ENCODE results near the gene MPZL2.
A peak's percentile ranks its signal among the peaks of the same experiment; 100 is the strongest.

Gene MPZL2

DNA sequence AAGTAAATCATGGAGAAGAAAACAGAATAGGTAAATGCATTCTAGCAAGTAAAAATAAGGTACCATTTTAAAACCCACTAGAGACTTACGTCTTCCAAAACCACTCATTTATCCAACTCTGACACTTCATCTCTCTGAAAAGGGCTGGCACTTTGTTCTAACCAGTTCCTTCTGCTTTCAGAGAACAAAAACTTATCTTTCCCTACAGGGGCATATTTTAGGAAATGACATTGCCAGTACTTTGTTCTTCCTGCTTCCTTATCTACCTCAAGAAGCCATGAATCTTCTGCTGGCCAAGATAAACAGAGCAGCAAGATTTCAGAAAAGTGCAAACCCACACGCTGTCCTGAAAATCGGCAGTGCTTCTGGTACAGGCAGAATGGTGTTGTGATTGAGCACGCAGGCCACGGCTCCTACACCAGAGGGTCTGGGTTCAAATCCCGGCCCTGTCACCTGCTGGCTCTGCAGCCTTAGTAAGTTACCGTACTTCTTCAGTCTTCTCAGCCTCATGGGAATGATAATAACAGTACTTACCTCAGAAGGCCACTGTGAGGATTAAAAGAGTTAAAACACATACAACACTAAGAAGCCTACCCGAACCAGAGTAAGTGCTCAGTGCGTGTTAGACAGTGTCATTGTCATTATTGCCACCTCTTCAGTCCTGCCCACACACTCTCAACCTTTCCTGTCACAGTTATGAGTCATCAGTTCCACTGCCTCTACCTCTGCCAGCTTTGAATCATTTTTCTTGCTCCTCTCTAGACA is 22.9 kb downstream of the MPZL2 start:
- peak; percentile 63 to 66 for DNase-seq

DNA sequence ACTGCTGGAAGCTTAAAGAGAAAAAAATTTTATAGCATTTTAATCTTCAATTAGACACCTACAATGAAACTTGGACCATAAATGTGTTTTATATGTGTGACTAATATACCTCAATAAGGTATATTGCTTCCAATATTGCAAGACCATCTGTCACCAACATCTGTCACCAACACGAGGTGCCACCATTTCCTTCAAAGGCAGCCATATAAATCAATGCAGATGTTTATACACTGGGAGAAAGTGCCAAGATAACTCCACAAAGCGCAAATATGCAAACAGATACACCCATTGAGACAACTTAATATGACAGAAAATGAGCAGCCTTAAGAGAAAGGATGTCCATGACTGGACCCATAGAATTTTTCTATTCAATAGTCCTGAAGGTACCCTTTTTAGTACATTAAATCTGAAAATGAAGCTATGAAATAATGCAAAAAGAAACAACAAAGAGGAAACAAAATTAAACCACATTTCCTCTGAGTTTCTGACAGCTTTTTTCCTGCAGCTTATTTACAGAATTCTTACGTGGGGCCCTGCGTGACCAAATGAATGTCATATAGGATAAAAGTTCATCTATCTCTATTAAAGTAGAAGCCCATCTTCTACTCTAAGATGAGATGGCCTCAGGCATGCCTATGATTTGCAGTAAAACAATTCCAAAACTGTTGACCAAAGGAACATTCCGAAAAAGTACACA is 24.4 kb downstream of the MPZL2 start:
- DNase-seq = no peak

GRCh38 chr11:118238929-118239328 is 25.2 kb downstream of the MPZL2 start:
- DNase-seq = peak; percentile 66 to 70

DNA sequence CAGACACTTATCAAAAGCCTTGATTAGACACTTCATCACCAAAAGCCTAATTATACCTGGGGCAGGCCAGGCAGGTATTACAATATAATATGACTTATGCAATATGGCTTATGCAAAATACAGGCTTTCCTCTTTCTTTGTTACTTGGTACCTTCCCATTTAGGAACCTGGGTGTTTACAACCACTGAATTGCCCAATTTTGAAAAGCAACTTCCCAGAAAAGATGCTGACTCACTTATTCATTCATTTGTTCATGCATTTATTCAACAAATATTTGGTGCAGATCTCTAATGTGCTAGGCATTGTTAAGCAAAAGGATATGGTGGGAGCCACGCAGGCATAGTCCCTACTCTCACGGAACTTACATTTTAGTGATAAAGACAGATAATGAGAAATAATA is 25.7 kb downstream of the MPZL2 start:
- DNase-seq = peak; percentile 56 to 71

DNA sequence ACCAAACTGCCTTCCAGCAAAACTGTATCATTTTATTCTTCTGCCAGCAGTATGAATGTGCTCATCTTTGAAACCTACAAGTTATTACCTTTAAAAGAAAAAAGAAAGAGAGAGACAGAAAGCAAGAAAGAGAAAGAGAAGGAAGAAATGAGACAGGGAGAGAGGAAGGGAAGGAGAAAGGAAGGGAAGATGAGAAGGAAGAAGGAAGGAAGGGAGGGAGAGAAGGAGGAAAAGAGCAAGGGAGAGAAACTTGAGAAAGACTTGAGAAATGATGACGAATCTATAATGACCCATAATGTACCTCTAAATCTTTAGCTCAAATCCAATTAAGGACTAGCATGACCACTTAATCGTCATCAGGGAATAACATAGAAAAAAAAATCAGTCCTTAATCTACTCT is 27.9 kb downstream of the MPZL2 start:
- DNase-seq = no peak

GRCh38 chr11:118234833-118235232 is 29.3 kb downstream of the MPZL2 start:
- DNase-seq = no peak

GRCh38 chr11:118233850-118234249 is 30.2 kb downstream of the MPZL2 start:
- no peak for DNase-seq

DNA sequence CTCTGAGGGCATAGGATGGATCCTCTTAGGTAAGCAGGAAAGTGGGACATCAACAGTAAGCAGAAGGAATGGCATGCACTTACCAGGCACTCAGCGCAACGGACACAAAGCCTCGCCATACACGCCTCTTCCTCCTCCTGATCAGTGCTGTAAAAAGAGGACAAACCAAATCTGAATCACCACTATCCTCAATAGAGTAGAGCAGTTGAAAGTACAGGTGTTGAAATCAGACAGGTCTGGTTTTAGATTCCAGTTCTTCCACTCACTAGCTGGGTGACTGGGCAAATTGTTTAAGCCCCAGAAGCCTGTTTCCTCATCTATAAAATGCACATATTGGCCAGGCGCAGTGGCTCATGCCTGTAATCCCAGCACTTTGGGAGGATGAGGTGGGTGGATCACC is 30.7 kb downstream of the MPZL2 start:
- DNase-seq = no peak

DNA sequence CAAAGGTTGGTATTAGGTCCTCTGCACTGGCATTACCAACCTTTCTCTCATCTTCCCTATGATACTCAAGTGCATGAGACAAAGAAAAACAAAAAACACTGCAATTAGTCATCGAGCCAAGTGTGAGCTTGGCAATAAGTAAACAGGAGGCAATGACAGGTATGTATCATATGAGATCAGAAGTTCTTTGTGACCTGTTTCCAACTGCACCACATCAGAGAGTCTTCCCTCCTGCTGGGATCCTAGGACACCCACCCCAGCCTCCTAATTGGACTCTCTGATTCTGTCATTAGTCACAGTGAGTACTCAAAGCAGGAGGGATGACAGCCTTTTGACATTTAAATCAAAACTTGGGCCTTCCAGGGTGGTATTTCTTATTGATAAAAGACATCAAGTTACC is 31.4 kb downstream of the MPZL2 start:
- no peak for DNase-seq

DNA sequence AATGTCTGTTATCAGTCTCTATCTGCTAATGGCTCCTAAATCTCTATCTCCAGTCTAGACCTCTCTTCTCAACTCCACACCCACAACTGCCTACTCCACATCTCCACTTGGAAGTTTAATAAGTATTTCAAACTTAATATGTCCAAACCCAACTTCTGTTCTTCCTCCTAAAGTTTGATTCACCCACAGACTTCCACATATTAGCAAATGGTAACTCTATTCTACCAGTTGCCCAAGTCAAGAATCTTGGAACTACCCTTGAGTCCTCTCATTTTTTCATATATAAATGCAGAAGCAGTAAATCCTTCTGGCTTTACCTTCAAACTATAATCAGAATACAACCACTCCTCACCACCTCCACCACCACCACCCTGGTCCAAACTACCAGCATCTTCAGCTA is 32.6 kb downstream of the MPZL2 start:
- no peak for DNase-seq

DNA sequence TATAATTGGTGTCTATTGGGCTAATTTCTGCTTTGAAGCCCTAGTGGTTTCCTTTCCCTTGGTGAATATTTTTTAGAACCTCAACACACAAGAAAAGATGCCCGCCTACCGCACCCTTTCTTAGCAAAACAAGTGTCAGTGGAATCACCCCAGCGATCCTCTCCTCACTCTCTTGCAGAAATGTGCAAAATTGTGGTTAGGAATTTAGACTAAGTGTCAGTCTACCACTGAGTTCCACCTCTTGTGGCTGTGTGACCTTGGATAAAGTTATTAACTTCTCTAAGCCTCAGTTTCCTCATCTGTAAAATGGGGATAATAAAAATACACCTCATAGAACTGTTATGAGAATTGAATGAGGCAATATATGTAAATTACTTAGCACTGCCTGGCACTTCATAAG is 34.0 kb downstream of the MPZL2 start:
- no peak for DNase-seq

DNA sequence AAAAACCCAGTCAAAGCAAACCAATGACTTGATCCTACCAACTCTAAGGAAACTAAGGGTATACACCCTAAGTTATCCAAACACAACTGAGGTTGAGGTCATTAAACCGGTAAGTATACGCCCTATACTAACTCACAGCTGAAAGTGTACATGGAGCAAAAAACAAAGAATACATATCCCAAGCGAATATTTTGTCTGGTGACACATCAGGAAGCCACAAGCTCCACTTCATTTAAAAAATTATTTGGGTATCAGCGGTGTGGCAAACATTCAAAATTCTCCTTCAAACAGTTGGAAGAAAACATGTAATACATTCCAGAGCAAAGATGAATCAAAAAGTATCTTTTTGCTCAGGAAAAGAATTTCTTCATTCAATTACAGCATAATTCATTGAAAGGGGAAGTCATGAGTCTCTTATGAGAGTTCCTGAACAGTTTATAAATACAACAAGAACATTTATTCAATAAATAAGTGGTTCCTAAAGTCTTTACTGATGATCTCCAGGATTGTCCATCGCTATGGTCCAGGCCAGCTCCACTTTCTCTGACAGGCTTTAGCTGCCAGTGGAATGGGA is 34.7 kb downstream of the MPZL2 start:
- DNase-seq = peak; percentile 35 to 39

- peak; percentile 86 to 89 for DNase-seq
Observed at GRCh38 chr11:118227865-118228785, 36.0 kb downstream of the MPZL2 start.

GRCh38 chr11:118226781-118227180 is 37.3 kb downstream of the MPZL2 start:
- no peak for DNase-seq

- DNase-seq = no peak
Observed at GRCh38 chr11:118226296-118226695, 37.8 kb downstream of the MPZL2 start.

DNA sequence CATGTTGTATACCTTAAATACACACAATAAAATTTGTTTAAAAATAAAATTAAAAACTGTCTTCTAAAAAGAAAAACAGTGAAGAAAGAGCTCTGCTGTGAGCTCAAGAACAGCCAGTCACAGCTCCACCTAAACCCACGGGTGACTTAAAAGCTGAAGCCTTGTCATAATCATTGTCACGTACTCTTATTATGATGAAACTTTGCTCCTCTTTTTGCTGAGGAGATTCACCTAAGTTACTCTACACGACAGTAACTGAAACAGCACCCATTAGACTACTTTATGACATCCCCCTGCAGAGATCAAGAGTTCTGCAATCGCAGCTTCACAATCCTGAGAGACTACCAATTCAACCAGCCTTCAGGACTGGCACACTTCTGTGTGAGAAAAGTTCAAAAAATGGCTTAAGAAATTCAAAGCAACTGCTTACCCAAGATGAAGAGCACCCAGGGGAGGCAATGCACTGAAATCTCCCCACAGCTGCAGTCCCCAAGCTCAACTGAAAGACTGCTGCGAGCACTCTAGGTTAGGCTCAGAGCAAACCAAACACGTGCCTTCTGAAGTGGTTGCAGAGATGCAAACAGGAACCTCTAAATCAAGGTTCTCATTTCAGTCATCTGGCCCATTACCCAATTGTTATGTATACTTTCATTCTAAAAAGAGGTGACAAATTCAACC is 39.4 kb downstream of the MPZL2 start, which contains the start of gene JAML:
JAML (minus strand) TSS at position 501 of the 678 bp plus-strand sequence. CDS start 10,145 bp downstream, outside the sequence.
- no peak for DNase-seq

- no peak for DNase-seq
Observed at GRCh38 chr11:118223992-118224391, 40.1 kb downstream of the MPZL2 start.

- no peak for DNase-seq
Observed at GRCh38 chr11:118223570-118223969, 40.5 kb downstream of the MPZL2 start.

DNA sequence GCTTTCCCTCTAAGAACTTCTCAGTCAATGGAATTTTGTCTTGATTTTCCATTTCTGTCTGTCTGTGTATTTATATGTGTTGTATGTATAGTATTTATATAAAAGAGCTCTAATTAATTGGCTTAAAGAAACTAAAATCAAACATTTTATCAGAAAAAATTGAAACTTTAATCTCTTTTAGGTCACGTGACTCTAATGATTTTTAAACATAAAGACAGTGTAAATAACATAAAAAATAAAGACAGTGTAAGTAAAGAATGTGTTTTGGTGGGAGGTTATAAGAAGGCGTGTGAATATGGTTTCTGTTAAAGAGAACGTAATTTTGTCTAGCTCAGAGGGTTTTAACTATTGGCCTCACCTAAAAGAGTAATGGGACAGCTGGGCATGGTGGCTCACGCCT is 41.7 kb downstream of the MPZL2 start:
- no peak for DNase-seq

- DNase-seq = no peak
Observed at GRCh38 chr11:118221419-118221818, 42.7 kb downstream of the MPZL2 start.

- no peak for DNase-seq
Observed at GRCh38 chr11:118219732-118220131, 44.4 kb downstream of the MPZL2 start.

- no peak for DNase-seq
Observed at GRCh38 chr11:118219244-118219643, 44.9 kb downstream of the MPZL2 start.
